Ramos (cell line): ENCODE measurements around the gene KIF13A.
"Not testable (repeated sequence)": the region's sequence is repeated elsewhere in the genome, so short reads cannot be mapped to it uniquely, and the experiment has no call there.

ENCODE experiments used
- in situ Hi-C: fragments of 300-500 bp; cut with MboI; formaldehyde crosslinking; loops from one replicate; pipeline ENCODE4 v1.14.3; 2022; ENCODE audit warnings: low sequenced_read_pairs; ENCODE audit not compliant: unreplicated experiment

KIF13A gene

GRCh38 chr6:17935188-17936149 is 52.0 kb downstream of the KIF13A start:
- in situ Hi-C loops: no loop called here

- in situ Hi-C loops: no loop called here
These were observed 53.7 kb downstream of the KIF13A start for GRCh38 chr6:17933716-17934115.

GRCh38 chr6:17932330-17932852 is 55.0 kb downstream of the KIF13A start:
- in situ Hi-C loops: no loop called here

- in situ Hi-C loops: no loop called here
These were observed 56.2 kb downstream of the KIF13A start for GRCh38 chr6:17931227-17931626.

GRCh38 chr6:17930321-17930993 is 57.0 kb downstream of the KIF13A start:
- in situ Hi-C loops: no loop called here

GRCh38 chr6:17928514-17929430 is 58.7 kb downstream of the KIF13A start:
- in situ Hi-C loops: no loop called here

- in situ Hi-C loops: no loop called here
These were observed 59.7 kb downstream of the KIF13A start for GRCh38 chr6:17927705-17928104.

- in situ Hi-C loops: no loop called here
These were observed 64.0 kb downstream of the KIF13A start for GRCh38 chr6:17923401-17923863.

GRCh38 chr6:17921454-17921853 is 66.0 kb downstream of the KIF13A start:
- in situ Hi-C loops: no loop called here

GRCh38 chr6:17919496-17919895 is 67.9 kb downstream of the KIF13A start:
- in situ Hi-C loops: no loop called here

GRCh38 chr6:17917837-17918763 is 69.3 kb downstream of the KIF13A start:
- in situ Hi-C loops: no loop called here

- in situ Hi-C loops: no loop called here
These were observed 72.8 kb downstream of the KIF13A start for GRCh38 chr6:17914651-17915050.

- in situ Hi-C loops: no loop called here
These were observed 74.9 kb downstream of the KIF13A start for GRCh38 chr6:17912521-17912920.

- in situ Hi-C loops: not testable (repeated sequence)
These were observed 75.8 kb downstream of the KIF13A start for GRCh38 chr6:17911656-17912055.

GRCh38 chr6:17910189-17910588 is 77.2 kb downstream of the KIF13A start:
- in situ Hi-C loops: no loop called here

- in situ Hi-C loops: no loop called here
These were observed 78.6 kb downstream of the KIF13A start for GRCh38 chr6:17908831-17909230.

GRCh38 chr6:17907406-17908229 is 79.8 kb downstream of the KIF13A start:
- in situ Hi-C loops: no loop called here
